BE2C (cell line): Measurements from ENCODE around the gene CTSD.
"Not testable (repeated sequence)": the region's sequence is repeated elsewhere in the genome, so short reads cannot be mapped to it uniquely, and the experiment has no call there.

Source experiments
- DNase-seq: peaks from one replicate; pipeline ENCODE4 v3.0.0-alpha.2; 2020
- H3K27me3 ChIP-seq: fragments of 250-450 bp; sonication (Bioruptor Pico); 2 replicates; pipeline ENCODE4 v1.5.1; 2020; ENCODE audit warnings: mild to moderate bottlenecking
- H3K36me3 ChIP-seq: fragments of 250-450 bp; sonication (Bioruptor Pico); 2 replicates; pipeline ENCODE4 v1.5.1; 2020; ENCODE audit warnings: mild to moderate bottlenecking
- H3K4me1 ChIP-seq: fragments of 250-450 bp; sonication (Bioruptor Pico); 2 replicates; pipeline ENCODE4 v1.5.1; 2020
- H3K4me3 ChIP-seq: 2 replicates; pipeline ENCODE4 v1.5.1; 2011; ENCODE audit warnings: low read depth, low read length
- H3K9me3 ChIP-seq: fragments of 250-450 bp; sonication (Bioruptor Pico); 2 replicates; pipeline ENCODE4 v1.5.1; 2020
- TF ChIP-seq, protein P1 (sequence below): IDR thresholded peaks from 2 replicates; pipeline ENCODE4 v1.5.1; 2012; ENCODE audit warnings: mild to moderate bottlenecking, low read depth, low read length

CTSD gene

DNA sequence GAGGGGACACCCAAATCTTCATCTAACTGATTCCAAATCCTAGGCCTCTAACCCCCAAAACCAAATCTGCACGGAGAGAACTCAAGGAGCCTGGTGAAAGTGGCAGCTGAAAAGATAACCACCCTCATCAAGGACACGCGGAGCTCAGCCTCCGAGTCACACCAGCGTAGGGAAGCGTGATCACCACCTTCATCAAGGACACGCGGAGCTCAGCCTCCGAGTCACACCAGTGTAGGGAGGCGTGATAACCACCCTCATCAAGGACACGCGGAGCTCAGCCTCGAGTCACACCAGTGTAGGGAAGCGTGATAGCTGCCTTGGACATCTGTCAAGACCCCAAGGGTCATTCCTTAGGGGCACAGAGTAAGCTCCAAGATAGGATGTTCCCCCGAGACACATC is 41.8 kb upstream of the CTSD start:
- no peak for DNase-seq
- TF ChIP-seq, protein P1, sequence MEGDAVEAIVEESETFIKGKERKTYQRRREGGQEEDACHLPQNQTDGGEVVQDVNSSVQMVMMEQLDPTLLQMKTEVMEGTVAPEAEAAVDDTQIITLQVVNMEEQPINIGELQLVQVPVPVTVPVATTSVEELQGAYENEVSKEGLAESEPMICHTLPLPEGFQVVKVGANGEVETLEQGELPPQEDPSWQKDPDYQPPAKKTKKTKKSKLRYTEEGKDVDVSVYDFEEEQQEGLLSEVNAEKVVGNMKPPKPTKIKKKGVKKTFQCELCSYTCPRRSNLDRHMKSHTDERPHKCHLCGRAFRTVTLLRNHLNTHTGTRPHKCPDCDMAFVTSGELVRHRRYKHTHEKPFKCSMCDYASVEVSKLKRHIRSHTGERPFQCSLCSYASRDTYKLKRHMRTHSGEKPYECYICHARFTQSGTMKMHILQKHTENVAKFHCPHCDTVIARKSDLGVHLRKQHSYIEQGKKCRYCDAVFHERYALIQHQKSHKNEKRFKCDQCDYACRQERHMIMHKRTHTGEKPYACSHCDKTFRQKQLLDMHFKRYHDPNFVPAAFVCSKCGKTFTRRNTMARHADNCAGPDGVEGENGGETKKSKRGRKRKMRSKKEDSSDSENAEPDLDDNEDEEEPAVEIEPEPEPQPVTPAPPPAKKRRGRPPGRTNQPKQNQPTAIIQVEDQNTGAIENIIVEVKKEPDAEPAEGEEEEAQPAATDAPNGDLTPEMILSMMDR: no peak
- Histone ChIP-seq H3K27me3 (no peaks in the 10 kb centered on the region), H3K36me3 (no peaks in the 10 kb centered on the region), H3K4me1 (no peaks in the 10 kb centered on the region), H3K4me3 (no peak overlapping the region), H3K9me3 (no peaks in the 10 kb centered on the region)

DNA sequence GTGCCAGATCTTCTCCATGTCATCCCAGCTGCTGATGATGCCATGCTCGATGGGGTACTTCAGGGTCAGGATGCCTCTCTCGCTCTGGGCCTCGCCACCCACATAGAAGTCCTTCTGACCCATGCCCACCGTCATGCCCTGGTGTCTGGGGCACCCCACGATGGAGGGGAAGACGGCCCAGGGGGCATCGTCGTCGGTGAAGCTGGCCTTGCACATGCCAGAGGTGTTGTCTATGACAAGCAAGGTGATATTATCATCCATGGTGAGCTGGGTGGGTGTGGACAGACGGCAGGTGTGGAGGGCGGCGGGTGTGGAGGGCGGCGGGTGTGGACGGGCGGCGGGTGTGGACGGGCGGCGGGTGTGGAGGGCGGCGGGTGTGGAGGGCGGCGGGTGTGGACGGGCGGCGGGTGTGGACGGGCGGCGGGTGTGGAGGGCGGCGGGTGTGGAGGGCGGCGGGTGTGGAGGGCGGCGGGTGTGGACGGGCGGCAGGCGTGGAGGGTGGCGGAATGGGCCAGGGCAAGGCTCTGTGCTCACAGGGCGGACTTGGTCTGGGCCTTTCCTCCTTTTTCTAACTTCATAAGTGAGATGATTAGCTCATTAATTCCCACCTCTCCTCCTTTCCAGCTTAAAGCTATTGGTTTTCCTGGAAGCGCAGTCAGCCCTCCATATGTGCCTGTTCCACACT is 40.2 kb upstream of the CTSD start:
- H3K4me3 ChIP-seq, H3K4me1 ChIP-seq, H3K27me3 ChIP-seq: not testable (repeated sequence)

DNA sequence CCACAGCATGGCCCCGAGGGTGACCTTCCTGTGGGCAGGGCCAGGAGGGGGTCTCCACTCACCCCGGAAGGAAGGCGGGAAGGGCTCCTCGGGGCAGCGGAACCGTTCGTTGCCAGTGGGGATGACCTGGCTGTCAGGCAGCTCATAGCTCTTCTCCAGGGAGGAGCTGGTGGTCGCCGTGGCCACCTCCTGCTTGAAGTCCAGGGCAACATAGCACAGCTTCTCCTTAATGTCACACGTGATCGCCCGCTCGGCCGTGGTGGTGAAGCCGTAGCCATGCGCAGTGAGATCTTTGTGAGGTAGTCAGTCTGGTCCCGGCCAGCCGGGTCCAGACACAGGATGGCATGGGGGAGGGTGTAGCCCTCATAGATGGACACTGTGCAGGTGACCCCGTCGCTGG is 39.5 kb upstream of the CTSD start:
- Histone ChIP-seq H3K9me3 (no peaks in the 10 kb centered on the region), H3K27me3 (no peaks in the 10 kb centered on the region), H3K36me3 (no peaks in the 10 kb centered on the region), H3K4me1 (no peaks in the 10 kb centered on the region), H3K4me3 (no peak overlapping the region)
- no peak for DNase-seq
- TF ChIP-seq, protein P1: no peak

More for the DNA sequence above, 40.2 kb upstream of the CTSD start:
- H3K36me3 ChIP-seq, DNase-seq, H3K9me3 ChIP-seq: not testable (repeated sequence)

DNA sequence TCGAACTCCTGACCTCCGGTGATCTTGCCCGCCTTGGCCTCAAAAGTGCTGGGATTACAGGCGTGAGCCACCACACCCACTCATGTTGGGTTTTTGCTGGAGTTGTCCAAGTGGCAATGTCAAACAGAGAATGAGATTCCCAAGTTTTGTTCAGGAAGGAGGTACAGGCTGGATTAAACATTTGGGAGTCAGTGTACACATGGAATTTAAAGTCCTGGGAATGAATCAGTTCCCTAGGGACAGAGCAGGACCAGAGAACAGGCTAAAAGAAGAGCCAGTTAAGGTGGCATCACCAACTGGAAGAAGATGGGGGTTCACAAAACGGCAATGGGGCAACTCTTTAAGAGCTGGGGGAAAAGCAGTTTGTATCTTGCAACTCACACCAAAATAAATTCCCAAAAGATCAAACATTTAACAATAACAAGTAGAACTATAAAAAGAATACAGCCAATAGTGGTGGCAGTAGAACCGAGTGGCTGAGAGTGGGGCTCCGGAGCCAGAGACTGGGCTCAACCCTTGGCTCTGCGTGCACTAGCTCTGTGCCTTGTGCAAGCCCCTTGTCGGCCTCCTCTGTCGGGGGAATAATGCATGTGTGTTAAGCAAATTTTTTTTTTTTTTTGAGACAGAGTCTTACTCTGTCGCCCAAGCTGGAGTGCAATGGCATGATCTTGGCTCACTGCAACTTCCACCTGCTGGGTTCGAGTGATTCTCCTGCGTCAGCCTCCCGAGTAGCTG is 33.8 kb upstream of the CTSD start:
- no peaks in the 10 kb centered on the region for H3K4me1 ChIP-seq
- DNase-seq: no peak
- H3K36me3 ChIP-seq: no peaks in the 10 kb centered on the region
- H3K9me3 ChIP-seq: no peaks in the 10 kb centered on the region
- peaks cover 4% of the 10 kb centered on the region; the same call in 1 of the 2 replicates for H3K27me3 ChIP-seq
- H3K4me3 ChIP-seq: no peak overlapping the region
- TF ChIP-seq, protein P1: no peak

DNA sequence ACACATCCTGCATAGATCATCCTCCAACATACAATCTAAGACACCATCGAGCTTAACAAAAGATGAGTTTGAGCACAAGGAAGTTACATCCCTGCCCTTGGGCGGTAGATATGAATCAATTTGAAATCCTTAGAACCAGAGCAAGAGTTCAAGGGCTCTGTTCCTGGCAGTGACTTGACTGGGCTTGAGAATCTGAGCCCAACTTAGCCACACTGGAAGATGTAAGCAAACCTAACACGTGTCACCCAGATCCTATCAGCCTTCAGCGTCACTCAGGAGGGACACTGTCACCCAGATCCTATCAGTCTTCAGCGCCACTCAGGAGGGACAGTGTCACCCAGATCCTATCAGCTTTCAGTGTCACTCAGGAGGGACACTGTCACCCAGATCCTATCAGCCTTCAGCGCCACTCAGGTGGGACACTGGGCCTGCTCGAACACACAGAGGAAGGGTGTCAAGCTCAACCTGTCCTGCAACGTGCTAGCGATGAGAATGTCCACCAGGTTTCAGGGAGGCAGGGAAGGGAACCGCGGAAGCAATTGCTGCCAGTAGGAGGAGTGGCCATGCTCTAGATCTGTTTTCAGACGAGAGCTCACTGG is 32.8 kb upstream of the CTSD start:
- DNase-seq: no peak
- TF ChIP-seq, protein P1: no peak
- Histone ChIP-seq H3K36me3 (no peaks in the 10 kb centered on the region), H3K27me3 (peaks cover 4% of the 10 kb centered on the region; the same call in 1 of the 2 replicates), H3K4me3 (no peak overlapping the region), H3K4me1 (no peaks in the 10 kb centered on the region), H3K9me3 (no peaks in the 10 kb centered on the region)

DNA sequence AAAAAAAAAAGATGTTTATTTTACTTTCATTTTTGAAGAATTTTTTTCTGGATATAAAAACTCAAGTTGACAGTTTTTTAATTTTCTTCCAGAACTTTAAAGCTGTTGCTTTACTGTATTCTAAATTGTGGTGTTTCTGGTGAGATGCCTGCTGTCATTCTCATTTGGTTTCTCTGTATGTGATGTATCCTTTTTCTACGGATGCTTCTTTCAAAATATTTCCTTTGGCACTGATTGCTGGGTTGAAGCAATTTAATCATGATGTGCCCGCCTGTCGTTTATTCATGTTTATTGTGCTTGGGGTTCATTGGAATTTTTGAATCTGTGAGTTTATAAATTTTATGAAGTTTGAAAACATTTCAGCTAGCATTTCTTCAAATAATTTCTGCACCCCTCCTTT is 29.4 kb upstream of the CTSD start:
- Histone ChIP-seq H3K4me1 (no peaks in the 10 kb centered on the region), H3K36me3 (no peaks in the 10 kb centered on the region), H3K4me3 (no peak overlapping the region), H3K9me3 (no peaks in the 10 kb centered on the region), H3K27me3 (peaks cover 4% of the 10 kb centered on the region; the same call in 1 of the 2 replicates)
- TF ChIP-seq, protein P1: no peak
- no peak for DNase-seq
